Measurements from ENCODE around the gene PARD3.
"Not testable (repeated sequence)": the region's sequence is repeated elsewhere in the genome, so short reads cannot be mapped to it uniquely, and the experiment has no call there.

The PARD3 gene

DNA sequence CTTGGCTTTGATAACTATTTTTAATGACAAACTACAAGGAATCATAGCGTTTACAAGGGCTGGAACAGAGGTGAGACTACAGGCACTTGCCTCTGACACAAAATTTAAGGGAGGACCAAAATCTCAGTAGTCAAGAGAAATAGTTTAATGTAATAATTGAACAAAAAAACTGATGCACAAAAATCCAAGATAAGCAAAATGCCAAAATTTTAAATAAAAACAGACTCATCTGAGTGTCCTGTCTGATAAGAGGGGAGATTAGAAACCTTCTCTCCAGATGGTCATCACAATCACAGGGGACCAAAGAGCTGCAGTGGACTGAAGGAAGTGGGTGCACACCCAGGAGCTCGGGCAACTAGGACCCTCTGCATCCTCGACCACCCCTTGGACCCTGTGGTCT is 70.5 kb downstream of the PARD3 start:
- DNase-seq (ENCODE audit: low read depth in 2 of 2, low spot score in 1 of 2): no peak

DNA sequence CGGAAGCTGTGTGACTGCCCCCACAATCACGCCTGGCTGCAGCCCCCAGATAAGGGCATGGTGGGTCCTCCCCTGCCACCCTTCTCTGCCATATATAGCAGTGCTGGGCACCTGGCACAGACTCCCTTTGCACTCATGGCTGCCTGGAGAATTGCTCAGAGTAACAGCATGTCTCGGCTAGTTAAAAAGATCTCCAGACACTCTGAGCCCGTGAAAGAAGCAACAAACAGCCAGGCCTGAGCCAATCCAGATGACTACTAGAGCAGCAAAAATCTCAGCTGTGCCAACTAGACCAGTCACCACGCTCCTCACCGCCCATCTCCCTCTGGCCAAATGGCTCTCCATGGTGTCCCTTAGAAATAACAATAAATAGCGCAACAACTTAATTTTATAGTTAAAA is 71.3 kb downstream of the PARD3 start:
- DNase-seq (ENCODE audit: low read depth in 2 of 2, low spot score in 1 of 2): no peak

DNA sequence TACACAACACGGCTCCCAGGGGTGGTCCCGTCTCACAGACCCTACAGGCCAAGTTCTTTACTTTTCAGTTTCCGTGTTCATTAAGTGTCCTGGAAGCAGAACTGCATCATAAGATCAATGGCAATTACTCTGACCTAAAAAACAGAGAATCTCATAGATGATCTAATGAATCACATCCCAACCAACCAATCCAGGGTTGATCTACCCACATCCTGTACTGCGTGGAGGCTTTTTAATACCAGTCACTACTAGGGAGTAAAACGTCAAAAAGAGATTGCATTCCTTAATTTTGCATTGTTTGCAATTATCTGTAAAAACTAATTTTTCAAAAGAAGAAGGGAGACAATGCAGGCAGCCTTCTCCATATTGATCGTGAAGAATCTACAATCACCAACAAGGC is 72.6 kb downstream of the PARD3 start:
- DNase-seq (ENCODE audit: low read depth in 2 of 2, low spot score in 1 of 2): no peak

DNA sequence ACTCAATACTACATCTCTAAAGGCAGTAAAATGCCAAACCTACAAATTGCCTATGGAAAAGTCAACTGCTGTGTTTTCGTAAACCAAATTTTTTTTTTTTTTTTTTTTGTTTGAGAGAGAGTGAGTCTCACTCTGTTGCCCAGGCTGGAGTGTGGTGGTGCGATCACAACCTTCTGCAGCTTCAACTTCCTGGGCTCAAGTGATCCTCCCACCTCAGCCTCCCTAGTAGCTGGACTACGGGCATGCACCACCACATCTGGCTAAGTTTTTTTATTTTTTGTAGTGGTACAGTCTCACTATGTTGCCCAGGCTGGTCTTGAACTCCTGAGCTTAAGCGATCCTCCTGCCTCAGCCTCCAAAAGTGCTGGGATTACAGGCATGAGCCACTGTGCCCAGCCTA is 74.0 kb downstream of the PARD3 start:
- not testable (repeated sequence) for DNase-seq (ENCODE audit: low read depth in 2 of 2, low spot score in 1 of 2)

DNA sequence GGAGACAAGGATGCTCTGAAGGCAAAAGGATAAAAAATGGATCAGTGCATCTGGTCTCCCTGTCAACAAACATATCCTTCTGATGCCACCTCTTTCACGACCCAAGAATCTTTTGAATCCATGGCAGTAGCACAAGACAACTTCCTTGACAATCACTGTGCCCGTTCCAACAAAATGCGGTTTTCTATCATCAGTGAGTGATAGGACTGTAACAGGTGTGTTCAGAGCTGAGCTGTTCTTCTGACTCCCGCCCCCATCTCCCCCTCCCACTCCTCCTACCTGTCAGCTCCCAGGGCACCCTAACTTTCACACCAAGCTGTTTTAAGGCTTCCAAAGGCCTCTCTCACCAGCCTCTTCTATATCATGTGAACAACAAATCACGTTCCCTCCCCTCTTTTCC is 74.8 kb downstream of the PARD3 start:
- DNase-seq (ENCODE audit: low read depth in 2 of 2, low spot score in 1 of 2): no peak

DNA sequence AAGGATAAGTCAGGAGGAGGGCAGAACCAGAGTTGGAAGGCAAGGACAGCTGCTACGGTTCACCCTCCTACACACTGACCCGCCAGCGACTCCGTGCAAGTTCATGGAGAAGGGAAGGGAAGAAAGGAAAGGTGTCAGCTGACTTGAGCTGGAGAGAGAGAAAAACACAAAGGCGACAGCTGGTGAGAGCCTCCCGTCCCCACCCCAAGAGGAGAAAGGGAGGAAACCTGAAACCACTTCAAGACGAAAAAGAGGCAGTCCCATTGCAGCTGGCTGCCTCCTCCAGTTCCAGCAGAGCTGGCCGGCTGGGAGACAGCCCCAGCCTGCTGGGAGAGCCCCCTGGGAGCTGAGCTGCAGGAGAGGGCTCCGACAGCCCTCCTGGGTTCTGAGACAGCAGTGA is 75.2 kb downstream of the PARD3 start:
- no peak for DNase-seq (ENCODE audit: low read depth in 2 of 2, low spot score in 1 of 2)

DNA sequence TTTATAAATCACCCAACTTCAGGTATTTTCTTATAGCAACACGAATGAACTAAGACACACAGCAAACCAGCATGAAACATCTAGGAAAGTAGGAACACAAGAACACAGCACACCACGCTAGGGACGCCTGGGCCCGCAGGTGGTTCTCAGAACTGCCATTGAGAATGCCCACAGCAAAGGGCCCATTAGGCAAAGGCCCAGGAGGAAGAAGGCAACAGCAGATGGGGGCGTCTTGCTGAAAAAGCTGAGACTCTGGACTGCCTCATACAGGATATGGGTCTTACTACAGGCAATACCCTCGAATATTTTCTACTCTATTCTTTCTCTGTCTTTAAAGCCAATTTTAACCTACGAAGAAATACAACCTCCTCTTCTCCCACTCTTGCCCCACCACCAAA is 77.3 kb downstream of the PARD3 start:
- no peak for DNase-seq (ENCODE audit: low read depth in 2 of 2, low spot score in 1 of 2)

DNA sequence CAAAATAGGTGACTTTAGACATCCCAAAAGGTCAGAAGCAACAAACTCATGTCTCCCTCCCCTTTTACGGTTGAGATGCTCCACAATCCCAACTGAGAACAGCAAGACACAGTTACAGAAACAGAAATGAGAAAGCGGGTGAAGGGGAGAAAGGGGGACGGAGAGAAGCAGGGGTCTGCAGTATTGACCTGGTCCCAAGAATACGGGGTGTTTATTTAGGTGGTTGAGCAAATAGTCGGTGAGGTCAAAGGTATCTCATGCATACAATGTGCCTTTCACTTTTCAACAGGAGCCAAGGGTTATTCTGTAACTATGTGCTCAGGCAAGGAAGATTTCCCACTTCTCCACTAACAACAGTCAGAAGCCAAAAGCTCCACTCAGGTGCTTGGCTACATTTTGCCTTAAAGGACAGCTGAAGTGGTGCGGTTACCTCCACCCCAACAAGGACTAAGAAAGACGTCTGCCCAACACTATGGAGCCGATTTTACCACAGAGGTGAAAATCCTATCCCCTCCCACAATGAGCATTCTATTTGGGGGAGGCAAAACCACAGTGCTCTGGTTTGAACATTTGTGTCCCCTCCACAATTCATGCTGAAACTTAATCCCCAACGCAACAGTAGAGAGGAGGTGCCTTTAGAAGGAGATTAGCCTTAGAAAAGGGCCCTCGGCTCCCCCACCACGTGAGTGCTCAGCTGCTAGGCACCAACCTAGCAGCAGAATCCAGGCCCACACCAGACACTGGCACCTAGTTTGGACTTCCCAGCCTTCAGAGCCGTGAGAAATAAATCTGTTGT is 77.9 kb downstream of the PARD3 start:
- DNase-seq (ENCODE audit: low read depth in 2 of 2, low spot score in 1 of 2): no peak

DNA sequence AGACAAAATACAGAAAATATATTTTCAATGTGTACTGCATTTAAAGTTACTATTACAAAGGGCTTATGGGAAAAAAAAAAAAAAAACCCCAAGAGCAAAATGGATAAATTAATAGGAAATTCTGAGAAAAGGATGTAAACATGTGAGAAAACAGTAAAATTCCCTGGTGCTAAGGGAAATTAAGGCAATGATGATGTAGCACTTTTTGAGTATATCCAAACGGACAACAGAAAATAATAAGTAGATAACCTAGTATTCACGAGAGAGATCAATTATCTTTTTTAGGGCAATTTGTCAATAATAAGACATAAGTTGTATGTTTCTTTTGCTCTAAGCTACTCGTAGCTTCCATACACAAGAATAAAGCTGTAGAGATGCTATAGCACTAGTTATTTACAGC is 80.2 kb downstream of the PARD3 start:
- DNase-seq (ENCODE audit: low read depth in 2 of 2, low spot score in 1 of 2): no peak

DNA sequence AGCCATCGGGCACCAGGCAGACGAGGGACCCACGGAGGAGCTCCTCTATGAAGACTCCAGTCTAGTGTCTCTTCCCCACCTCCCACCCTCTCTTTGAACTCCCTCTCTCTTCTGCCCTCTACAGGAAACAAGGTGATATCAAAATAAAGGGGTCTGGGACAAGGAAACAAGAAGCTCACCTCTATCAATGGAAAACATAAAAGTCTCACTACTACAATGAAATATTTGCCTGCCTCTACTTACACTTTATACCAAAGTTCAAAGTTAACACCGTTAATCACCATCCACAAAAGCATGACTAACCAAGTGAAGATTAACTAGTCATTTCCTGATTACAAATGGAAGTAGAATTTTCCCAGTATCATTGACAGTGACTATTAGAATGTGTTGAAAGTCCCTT is 82.2 kb downstream of the PARD3 start:
- DNase-seq (ENCODE audit: low read depth in 2 of 2, low spot score in 1 of 2): no peak

DNA sequence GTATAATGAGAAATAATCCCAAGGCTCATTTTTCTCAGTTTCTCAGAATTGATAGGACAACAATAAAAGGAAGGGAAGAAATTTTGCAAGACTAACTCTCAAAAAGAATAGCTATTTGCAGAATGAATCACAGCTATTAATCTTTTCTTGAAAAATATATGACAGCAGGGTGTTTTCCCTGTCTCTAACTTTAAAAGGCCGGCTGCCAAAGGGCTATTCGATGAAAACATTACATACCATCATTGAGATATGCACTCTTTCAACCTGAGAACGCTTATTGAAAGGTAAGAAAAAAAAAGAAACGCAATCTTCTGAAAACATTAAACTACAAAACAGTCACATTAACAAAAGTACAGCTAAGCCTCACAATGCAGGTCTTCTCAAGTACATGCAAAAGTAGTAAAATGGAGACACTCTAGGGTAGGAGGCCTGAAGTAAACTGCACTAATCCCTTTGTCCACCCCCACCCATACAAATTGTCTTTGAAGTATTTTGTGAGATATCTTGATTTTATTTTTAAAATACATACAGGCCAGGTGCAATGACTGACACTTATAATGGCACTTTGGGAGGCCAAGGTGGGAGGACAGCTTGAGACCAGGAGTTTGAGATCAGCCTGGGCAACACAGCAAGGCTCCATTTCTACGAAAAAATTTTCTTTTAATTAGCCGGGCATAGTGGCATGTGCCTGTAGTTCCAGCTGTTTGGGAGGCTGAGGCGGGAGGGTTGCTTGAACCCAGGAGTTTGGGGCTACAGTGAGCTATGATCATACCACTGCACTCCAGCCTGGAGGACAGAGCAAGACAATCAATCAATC is 83.0 kb downstream of the PARD3 start:
- no peak for DNase-seq (ENCODE audit: low read depth in 2 of 2, low spot score in 1 of 2)

DNA sequence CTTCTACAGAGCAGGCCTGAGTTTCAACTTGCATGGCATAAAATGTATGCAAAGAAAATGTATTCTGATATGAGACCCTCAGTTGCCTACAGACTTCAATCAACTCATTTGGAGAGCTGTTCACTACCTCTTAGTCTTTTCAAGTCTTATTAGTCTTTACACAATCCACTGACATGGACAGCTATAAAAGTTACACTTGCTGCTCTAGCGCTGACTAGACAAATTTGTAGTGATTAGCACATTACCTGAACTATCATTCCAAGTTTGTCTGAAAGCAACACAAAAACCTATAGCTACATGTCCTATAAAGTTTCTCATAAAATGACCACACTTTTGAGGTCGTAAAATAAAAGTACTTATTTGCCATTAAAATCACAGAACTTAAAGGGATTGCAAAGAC is 83.9 kb downstream of the PARD3 start:
- DNase-seq (ENCODE audit: low read depth in 2 of 2, low spot score in 1 of 2): no peak

DNA sequence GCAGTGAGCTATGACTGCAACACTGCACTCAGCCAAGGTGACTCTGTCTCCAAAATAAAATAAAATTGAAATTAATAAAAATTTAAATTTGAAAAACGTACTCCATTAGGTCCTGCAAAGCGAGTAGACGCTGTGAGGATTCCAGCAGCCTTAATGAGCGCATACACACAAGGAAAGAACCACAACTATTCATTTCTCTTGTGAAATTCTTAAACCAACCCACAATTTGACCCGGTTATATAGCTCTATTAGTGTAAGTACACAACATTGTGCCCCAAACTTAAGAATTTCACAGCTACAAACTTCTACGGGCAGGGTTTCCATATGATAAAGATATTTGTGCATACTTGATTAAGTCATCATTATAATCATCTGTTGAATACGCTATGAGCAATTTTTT is 84.4 kb downstream of the PARD3 start:
- no peak for DNase-seq (ENCODE audit: low read depth in 2 of 2, low spot score in 1 of 2)

DNA sequence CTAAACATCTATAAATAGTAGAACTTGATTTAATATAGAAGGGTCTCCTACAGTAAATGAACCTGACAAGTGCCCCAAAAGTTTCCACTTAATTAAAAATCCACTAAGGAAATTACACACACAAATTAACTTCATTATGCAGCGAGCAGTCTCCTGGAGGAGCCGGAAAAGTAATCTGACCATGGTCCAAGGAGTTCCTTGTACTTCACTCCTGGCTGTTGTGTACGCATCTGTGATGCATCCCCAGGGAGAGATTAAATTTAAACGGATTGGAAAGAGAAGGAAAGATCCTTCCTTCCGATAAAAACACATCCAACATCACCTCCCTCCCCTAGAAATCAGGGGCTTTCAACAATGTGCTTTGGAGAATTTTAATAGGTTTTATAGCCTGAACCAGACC is 85.5 kb downstream of the PARD3 start:
- no peak for DNase-seq (ENCODE audit: low read depth in 2 of 2, low spot score in 1 of 2)

DNA sequence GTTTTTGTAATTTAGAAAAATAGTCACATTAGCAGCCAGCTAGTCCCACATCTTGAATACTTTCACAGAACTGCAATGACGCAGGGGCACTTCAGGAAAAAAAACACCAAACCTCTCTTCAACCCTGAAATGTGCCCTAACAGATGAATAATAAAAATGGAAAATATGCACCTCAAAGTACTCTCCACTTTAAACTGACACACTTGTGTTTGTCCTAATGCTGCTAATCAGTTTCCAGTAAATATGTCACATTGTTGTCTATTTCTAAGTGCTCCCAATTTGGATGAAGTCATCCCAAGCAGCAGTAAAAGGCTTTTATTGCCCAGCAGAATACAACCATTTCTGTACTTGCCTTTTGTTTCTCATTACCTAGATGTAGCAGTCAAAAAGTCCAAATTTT is 86.7 kb downstream of the PARD3 start:
- DNase-seq (ENCODE audit: low read depth in 2 of 2, low spot score in 1 of 2): no peak

DNA sequence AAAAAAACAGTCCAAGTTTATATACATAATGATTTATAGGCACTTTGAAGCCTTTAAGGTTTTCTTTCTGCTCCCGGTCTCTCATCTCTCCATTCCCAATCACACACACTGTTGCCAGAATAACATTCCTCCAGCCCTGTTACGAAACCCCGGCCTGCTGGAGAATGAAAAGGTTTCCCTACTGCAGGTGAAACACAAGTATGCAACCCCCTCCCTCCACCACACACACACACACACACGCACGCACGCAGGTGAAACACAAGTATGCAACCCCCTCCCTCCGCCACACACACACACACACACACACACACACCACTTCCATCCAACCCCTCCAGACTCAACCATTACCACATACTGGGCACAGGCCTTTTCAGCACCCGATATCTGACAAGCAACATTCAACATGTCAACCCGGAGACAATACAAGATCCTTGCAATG is 87.5 kb downstream of the PARD3 start:
- DNase-seq (ENCODE audit: low read depth in 2 of 2, low spot score in 1 of 2): no peak

DNA sequence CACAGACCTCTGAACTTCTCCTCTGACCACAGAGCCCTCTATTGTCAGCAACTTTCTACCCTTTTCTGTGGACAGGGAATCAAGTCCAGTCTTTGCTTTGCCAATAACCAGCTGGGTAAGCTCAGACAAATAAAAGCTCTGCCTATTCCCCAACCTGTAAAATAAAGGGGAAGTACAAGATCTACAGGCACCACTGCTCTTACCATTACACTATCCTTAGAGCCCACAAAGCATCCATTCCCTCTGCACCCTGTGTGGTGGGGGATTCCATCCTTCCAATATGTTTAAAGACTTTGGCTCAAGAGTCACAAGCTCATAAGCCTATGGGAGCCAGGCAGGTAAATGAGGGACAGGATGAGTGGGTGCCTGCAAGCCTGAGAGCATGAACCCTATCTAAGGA is 88.2 kb downstream of the PARD3 start:
- no peak for DNase-seq (ENCODE audit: low read depth in 2 of 2, low spot score in 1 of 2)

DNA sequence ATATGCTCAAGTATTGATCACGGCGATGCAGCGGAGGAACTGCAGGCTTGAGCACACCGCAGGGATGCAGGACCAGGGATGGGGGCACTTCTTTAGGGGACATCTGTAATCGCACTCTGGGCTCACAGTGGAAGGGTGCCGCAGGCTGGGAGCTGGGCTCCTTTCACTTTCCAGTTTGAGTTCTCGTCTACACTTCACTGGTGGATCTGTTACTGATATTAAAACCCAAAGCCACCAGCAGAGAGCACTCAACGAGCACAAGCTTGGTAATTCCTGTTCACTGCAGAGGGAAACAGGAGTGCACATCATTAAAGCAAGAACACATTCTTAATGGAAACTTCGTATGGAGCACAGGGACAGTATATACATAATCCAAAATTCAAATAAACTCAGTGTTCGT is 91.3 kb downstream of the PARD3 start:
- DNase-seq (ENCODE audit: low read depth in 2 of 2, low spot score in 1 of 2): no peak

DNA sequence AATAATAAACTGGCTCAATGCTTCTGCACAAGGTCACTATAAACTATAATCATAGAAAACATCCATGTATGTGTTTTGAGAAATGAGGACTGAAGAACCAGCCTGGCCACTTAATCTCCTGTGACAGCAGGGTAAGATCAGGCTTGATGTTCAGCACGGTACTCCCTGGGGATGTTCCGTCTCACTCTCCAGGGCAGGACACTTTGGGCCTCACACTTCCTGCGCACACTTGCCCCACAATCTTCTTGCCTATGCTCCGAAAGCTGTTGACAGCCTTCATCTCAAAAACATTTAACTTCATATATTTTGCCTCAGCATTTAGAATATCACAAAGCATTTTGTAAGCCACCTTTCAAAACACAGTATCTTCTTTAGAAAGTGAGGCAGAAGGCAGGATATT is 92.7 kb downstream of the PARD3 start:
- no peak for DNase-seq (ENCODE audit: low read depth in 2 of 2, low spot score in 1 of 2)

DNA sequence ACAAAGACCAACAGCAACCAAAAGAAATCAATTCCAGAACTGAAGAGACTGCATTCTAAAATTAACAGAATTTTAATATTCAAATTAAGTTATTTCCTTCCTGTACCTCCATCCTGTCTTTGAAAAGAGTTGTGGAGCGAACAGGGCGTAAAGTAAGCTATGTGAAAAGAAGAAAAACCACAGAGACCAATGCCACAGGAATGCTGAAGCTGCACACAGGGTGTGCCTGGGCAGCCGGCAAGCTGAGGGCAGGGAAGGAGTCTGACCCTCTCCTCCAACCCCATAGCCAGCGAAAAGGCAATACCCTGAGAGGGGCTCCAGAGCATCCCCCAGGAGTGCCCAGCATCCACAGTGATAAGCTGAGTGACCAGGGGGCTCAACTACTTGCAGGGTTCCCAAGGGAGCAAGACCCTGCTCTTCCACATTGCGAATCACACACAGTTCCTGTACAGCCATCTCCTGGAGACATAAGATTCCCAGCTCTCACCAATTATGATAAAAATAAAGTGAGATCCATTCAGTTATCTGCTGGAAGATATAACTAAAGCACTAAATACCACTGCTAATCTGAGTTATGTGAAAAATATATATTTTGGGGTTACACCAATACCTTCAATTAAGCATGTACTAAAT is 93.8 kb downstream of the PARD3 start:
- DNase-seq (ENCODE audit: low read depth in 2 of 2, low spot score in 1 of 2): no peak

DNA sequence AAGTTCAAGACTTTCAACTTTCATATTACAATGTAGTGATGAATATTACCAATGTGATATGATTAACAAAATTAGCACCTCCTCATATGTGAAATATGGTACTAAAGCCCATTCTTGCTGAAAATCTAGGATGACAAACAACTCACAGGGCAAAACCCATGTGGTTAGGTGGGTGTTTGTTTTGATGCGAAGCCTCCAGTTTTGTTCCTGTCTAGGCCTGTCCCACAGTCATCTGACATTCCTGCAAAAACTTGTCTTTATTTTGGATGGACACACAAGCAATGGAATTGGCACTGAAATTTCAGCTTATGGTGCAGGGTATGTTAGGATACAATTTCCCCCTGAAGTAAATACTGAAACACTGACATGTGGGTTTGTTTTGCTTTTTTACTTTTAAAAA is 95.3 kb downstream of the PARD3 start:
- no peak for DNase-seq (ENCODE audit: low read depth in 2 of 2, low spot score in 1 of 2)

DNA sequence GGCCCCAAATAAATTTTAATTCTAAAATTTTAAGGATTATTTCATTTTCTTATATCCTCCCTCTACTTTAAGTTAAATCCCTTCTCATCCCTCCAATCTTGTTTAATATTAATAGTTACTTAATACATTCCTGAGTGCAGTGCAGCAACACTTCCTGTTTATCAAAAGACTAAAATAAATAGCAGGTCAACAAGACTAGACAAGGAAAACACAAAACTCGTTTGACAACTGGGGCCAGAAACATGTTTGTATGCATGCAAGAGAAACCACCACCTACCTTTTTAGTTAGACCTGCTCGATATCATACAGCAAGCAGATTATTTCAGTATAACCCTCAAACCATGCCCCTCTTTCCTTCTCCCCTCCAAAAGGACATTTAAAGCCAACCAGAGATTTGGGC is 95.8 kb downstream of the PARD3 start:
- DNase-seq (ENCODE audit: low read depth in 2 of 2, low spot score in 1 of 2): no peak
